K562 (cell line): ENCODE results near the gene USP24. TPM values are rescaled to one million over a fixed set of nuclear protein-coding genes. Genes with fewer than 3 reads are reported as not detected.
A peak's percentile ranks its signal among the peaks of the same experiment; 100 is the strongest.

Experiments used
- DPF2 ChIP-seq: fragments of 450-650 bp; IDR thresholded peaks from 2 replicates; pipeline ENCODE4 v1.6.1; 2016
- FOSL1 ChIP-seq: fragments of 200-800 bp; sonication (Bioruptor generic); conservative IDR thresholded peaks from 2 replicates; pipeline ENCODE4 v1.6.1; 2016; ENCODE audit warnings: missing genetic modification characterization, missing compliant biosample characterization
- KDM2B ChIP-seq: fragments of 250-450 bp; sonication (Bioruptor Pico); IDR thresholded peaks from 2 replicates; pipeline ENCODE4 v1.8.0; 2021; ENCODE audit warnings: mild to moderate bottlenecking, moderate library complexity
- SOX6 ChIP-seq: fragments of 450-650 bp; IDR thresholded peaks from 2 replicates; pipeline ENCODE4 v1.6.1; 2014; ENCODE audit warnings: mild to moderate bottlenecking
- ZBTB7A ChIP-seq: IDR thresholded peaks from 2 replicates; pipeline ENCODE4 v1.6.1; 2011; ENCODE audit warnings: low read depth, mild to moderate bottlenecking, low read length, moderate library complexity, borderline replicate concordance; ENCODE audit not compliant: control insufficient read depth
- ZNF197 ChIP-seq: fragments of 200-800 bp; sonication (Bioruptor generic); IDR thresholded peaks from 2 replicates; pipeline ENCODE4 v1.6.1; 2016; ENCODE audit warnings: low read depth, missing genetic modification characterization, missing compliant biosample characterization
- ZNF239 ChIP-seq: fragments of 250-450 bp; sonication (Bioruptor Pico); IDR thresholded peaks from 2 replicates; pipeline ENCODE4 v1.4.0; 2020; ENCODE audit warnings: mild to moderate bottlenecking
- polyA plus RNA-seq, 8 experiments: library from polyadenylated mRNA; depleted of rRNA in 4 of 8; stranded (reverse) in 5 of 8; unstranded in 3 of 8; fragments of >200 nt; fragmentation: Nextera tagmentation in 2 of 8; fragmentation: Illumina TruSeq in 1 of 8; extraction: Ambion mirVana in 2 of 8; extraction: Trizol in 1 of 8; gene quantifications; 2 replicates each; pipeline versions ENCODE4 v1.2.1 to v1.2.3, GENCODE V29; 2011 to 2014; ENCODE audit warnings: inconsistent platforms in 1 of 8, missing spikeins in 1 of 8
- total RNA-seq, 7 experiments: library from RNA; depleted of rRNA in 6 of 7; stranded (reverse); fragments of >200 nt in 6 of 7; fragmentation: Illumina TruSeq in 2 of 7; extraction: Trizol in 2 of 7; gene quantifications; 2 replicates each; pipeline versions ENCODE4 v1.2.1 to v1.2.3, GENCODE V29; 2011 to 2021; ENCODE audit warnings: low replicate concordance in 1 of 7
- TF ChIP-seq, protein P1 (sequence below): fragments of 250-450 bp; sonication (Bioruptor Pico); IDR thresholded peaks from 2 replicates; pipeline ENCODE4 v1.6.1; 2021; ENCODE audit warnings: mild to moderate bottlenecking
- TF ChIP-seq, protein P2 (sequence below): fragments of 450-650 bp; IDR thresholded peaks from 2 replicates; pipeline ENCODE4 v1.6.1; 2017; ENCODE audit warnings: antibody characterized with exemption, mild to moderate bottlenecking
- TF ChIP-seq, protein P3 (sequence below): fragments of 450-650 bp; conservative IDR thresholded peaks from 2 replicates; pipeline ENCODE4 v1.6.1; 2016; ENCODE audit warnings: missing genetic modification characterization, low read depth, mild to moderate bottlenecking, missing compliant biosample characterization, moderate library complexity

USP24 gene
- total and polyA plus RNA-seq, 9 of the 15 experiments (the other 6 are each of a cell fraction or from before 2014, with no cell fraction given) = 7.7 to 62.6 (median 36.8) TPM

DNA sequence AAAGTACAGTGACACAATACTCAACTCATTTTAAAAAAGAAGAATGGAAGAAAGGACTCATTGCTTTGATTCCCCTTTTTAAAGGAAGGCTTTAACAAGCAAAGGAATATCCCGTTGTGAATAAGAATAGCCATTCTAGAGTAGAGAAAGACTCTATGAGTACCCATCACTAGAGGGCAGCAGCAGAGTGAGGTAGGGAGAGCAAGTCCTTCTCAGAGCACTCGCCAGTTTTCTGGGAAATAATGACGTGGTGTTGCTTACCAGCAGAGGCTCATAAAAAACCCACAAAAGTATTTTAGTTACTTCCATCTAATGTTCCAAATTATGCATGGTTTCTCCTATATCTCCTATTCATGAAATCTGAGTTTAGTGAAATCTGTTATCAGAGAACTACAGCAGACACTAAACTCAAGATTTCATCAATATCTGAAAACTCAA lies 74.6 kb downstream of the USP24 start (continued):
- peak; percentile 52 for TF ChIP-seq FOSL1 (tag)
- TF ChIP-seq ZBTB7A = no peak
- TF ChIP-seq, protein P1, sequence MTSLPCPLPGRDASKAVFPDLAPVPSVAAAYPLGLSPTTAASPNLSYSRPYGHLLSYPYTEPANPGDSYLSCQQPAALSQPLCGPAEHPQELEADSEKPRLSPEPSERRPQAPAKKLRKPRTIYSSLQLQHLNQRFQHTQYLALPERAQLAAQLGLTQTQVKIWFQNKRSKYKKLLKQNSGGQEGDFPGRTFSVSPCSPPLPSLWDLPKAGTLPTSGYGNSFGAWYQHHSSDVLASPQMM = no peak
- peak; percentile 61; the same call in 1 of the 2 replicates for TF ChIP-seq DPF2
- TF ChIP-seq, protein P2, sequence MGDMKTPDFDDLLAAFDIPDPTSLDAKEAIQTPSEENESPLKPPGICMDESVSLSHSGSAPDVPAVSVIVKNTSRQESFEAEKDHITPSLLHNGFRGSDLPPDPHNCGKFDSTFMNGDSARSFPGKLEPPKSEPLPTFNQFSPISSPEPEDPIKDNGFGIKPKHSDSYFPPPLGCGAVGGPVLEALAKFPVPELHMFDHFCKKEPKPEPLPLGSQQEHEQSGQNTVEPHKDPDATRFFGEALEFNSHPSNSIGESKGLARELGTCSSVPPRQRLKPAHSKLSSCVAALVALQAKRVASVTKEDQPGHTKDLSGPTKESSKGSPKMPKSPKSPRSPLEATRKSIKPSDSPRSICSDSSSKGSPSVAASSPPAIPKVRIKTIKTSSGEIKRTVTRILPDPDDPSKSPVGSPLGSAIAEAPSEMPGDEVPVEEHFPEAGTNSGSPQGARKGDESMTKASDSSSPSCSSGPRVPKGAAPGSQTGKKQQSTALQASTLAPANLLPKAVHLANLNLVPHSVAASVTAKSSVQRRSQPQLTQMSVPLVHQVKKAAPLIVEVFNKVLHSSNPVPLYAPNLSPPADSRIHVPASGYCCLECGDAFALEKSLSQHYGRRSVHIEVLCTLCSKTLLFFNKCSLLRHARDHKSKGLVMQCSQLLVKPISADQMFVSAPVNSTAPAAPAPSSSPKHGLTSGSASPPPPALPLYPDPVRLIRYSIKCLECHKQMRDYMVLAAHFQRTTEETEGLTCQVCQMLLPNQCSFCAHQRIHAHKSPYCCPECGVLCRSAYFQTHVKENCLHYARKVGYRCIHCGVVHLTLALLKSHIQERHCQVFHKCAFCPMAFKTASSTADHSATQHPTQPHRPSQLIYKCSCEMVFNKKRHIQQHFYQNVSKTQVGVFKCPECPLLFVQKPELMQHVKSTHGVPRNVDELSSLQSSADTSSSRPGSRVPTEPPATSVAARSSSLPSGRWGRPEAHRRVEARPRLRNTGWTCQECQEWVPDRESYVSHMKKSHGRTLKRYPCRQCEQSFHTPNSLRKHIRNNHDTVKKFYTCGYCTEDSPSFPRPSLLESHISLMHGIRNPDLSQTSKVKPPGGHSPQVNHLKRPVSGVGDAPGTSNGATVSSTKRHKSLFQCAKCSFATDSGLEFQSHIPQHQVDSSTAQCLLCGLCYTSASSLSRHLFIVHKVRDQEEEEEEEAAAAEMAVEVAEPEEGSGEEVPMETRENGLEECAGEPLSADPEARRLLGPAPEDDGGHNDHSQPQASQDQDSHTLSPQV = peak; percentile 76
- TF ChIP-seq KDM2B = no peak
- TF ChIP-seq SOX6 = 0 out of 2 replicates have a peak, but pooled peaks have one; percentile 22
- peak; percentile 85 for TF ChIP-seq ZNF239 (CRISPR knock-in tag)
- TF ChIP-seq, protein P3, sequence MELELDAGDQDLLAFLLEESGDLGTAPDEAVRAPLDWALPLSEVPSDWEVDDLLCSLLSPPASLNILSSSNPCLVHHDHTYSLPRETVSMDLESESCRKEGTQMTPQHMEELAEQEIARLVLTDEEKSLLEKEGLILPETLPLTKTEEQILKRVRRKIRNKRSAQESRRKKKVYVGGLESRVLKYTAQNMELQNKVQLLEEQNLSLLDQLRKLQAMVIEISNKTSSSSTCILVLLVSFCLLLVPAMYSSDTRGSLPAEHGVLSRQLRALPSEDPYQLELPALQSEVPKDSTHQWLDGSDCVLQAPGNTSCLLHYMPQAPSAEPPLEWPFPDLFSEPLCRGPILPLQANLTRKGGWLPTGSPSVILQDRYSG (tag) = peak; percentile 55; the same call in 1 of the 2 replicates
- TF ChIP-seq ZNF197 = peak; percentile 56; the same call in 1 of the 2 replicates
